HG02943 (cell line): Measurements from ENCODE around the gene AATK.

Experiments used
- ATAC-seq: cut with Tn5 transposase; IDR thresholded peaks from one replicate; pipeline ENCODE4 v1.9.1; 2021; ENCODE audit warnings: mild to moderate bottlenecking, low read depth, moderate library complexity; ENCODE audit not compliant: unreplicated experiment

AATK gene

DNA sequence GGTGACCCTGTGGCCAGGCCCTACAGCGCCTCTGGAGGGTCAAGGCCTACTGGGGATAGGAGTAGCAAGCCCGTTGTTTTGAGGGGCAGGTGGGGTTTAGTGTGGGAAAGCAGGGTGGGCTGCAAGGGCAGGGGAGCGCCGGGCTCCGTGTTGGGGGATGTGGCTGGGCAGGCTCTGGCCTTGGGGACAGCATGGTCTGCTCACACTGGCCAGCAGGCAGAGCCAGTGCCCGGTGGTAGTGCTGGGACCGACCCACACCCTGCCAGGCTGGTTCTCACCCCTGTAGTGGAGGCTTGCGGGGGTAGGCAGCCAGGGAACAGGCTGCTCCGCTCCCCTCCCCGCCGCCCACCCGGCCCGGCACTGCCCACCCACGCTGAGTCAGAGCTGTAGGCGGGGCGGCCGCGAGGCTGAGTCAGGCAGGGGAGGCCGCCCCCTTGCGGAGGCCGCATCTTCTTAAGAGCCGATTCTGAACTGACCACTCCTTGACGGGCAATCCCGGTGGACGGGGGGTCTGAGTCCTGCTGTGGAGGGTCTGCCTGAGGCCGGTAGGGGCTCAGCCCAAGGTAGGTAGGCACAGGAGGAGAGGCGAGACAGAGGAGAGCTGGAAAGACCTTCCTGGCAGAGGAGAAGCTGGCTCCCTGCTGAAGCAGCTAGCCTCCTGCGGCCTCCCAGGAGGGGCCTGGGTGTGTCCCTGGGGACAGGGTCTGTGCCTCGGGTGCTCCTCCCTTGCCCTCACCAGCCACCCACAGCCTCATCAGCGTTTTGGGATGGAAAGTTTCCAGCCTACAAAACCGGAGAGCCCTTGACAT is 68.7 kb downstream of the AATK start:
- ATAC-seq: no peak

DNA sequence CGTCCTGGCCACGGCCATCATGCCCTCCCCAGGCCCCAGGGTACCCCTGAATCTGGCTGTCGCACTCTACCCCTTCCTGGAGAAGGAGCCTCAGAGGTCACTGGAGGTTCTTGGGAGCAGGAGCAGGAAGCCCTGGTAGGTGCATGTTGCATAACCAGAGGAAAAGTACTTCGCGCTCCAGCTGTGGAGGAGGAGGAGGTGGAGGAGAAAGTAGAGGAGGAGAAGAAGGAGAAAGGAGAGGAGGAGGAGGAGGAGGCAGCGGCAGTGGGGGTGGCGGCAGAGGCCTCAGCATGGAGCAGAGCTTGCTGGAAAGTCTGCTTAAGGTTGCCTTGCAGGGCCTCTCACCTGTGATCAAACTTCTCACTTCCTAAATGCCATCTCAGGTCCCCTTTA is 69.3 kb downstream of the AATK start:
- ATAC-seq: no peak

DNA sequence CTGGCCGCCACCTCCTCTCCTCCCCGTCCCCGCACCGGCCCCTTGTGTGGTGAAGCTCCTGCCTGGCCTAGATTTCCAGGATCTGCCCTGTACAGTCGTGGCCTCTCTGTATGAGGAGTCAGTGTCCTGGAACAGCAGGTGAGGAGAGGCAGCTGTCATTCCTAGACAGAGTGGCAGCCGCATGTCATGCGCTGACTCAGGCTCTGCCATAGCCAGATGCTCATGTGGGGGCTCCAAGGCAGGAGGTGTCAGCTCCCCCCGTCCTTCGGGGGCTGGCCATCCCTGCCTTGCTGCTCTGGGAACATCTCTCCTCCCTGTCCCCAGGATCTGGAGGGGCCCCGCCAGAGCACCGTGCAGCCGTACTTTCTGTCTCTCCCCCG is 70.6 kb downstream of the AATK start:
- ATAC-seq: no peak

- no peak for ATAC-seq
Observed at GRCh38 chr17:81094509-81095382, 71.3 kb downstream of the AATK start.

GRCh38 chr17:81093619-81094508 is 72.2 kb downstream of the AATK start:
- ATAC-seq: no peak

DNA sequence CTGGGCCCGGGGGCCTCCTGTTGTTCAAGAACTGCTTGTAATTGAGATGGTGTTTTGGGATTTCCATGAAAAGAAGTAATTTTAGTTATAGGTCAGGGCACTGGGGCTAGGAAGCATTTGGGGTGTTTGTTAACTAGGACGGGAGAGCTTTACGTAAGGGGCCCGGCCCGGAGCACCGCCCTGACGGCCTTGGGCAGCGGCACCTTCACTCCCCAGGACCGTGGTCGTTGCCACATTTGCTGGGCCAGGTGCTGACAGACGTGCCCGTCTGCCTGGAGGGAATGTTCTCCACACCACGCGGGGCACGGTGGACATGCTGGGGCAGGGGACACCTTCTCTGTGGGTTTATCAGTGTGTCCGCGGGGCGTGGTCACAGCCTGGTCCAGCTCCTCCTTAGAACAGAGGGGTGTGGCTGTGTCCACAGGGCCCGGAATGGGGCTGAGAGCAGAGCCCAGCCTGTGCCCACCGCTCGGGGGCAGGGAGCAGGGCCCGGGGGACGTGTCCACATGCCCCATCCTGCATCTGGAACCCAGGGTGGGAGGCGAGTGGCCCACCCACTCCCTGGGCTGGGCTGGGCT is 73.4 kb downstream of the AATK start:
- ATAC-seq: no peak

GRCh38 chr17:81091774-81092517 is 74.1 kb downstream of the AATK start:
- no peak for ATAC-seq

DNA sequence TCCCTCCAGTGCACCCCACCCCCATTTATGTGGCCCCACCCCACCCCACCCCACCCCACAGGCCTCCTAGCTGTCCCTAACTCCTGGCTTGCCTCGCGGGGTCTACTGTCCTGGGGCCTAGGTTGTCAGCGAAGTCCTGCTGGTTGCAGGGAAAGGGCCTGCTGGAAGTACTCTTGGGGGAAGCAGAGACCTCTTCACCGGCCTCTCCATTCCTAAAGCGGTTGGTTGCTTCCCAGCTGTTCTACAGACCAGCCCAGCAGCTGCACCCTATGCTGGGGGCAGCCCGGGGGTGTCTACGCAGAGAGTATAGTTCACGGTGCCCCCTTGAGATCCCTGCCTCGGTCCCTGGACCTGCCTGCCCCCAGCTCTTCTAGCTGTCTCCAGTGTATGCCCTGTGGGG is 74.9 kb downstream of the AATK start:
- no peak for ATAC-seq

- no peak for ATAC-seq
Observed at GRCh38 chr17:81090361-81091136, 75.5 kb downstream of the AATK start.

GRCh38 chr17:81086789-81087551 is 79.1 kb downstream of the AATK start:
- no peak for ATAC-seq

DNA sequence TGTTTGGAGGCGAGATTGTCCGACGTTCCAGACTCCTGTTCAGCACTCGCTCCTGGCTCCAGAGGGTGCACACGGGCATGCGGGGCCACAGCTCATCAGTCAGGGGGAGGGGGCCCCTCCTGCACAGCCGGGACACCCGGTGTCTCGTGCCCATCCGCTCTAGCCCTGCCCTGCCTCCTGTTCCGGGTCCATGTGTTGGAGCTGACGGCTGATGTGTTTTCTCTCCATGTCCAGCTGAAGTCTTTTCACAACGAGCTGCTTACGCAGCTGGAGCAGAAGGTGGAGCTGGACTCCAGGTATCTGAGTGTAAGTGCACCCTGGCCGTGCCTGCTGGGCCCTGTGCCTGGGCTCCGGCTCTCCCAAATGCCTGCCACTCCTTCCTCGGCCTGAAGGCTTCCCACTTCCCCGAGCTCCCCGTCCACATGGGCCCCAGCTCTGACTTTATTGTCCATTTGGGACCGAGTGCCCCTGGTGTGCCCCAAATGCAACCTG is 80.6 kb downstream of the AATK start:
- ATAC-seq: no peak

DNA sequence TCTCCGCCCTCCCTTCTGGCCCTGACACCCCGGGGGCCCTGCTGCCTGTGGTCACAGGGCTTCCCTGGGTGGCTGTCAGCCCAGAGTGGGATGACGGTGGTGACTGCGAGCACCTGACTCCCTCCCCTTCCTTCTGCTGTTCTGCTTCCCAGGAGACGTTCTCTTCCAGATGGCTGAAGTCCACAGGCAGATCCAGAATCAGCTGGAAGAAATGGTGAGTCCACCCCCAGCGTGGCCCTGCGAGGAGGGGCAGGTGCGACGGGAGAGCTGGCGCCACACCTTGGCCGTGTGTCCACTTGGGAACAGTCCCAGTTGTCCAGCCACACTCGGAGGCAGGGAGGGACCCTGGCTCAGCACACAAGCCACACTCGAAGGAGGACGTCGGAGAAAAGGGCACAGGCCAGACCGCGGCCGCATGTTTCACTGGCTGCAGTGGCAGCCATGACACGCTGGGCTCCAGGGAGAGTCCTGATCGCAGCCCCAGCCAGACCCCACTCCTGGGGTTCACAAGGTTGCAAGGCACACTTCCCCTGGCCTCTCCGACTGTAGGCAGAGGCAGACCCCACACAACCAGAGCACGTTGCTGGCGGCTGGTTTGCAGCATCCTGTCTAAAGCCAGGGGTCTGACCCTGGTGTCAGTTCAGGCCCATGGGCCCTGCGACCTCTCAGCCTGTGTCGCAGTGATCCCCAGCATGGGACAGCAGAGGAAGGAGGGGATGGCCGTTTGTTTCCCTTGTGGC is 81.2 kb downstream of the AATK start:
- no peak for ATAC-seq

DNA sequence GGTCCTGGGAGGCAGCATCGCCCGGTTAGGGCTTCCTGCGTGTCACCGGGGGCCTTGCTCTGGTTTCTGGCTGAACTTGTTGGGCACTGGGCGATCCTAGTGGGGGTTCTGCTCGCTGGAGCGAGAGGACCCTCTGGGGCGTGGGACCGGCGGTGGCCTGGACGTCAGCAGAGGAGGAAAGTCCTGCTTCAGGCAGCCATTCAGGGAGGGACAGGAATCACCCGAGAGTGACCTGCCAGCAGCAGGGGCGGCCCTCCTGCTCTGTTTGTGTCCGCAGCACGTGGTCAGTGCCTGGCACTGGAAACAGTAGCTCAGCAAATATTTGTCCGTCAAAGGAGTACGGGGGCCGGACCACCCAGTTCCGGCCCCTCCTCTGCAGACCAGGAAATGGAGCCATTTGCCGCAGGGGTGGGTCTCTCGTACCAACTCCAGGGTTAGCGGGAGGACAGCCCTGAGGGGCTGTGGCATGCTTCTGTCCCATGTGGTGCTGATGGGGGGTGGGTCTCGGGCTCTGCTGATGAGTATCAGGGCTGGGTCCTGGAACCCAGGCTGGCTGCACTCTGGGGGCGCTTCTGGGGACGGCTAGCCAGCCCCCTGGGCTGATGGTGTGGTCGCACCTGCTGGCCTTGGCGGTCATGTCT is 82.8 kb downstream of the AATK start:
- ATAC-seq: no peak

DNA sequence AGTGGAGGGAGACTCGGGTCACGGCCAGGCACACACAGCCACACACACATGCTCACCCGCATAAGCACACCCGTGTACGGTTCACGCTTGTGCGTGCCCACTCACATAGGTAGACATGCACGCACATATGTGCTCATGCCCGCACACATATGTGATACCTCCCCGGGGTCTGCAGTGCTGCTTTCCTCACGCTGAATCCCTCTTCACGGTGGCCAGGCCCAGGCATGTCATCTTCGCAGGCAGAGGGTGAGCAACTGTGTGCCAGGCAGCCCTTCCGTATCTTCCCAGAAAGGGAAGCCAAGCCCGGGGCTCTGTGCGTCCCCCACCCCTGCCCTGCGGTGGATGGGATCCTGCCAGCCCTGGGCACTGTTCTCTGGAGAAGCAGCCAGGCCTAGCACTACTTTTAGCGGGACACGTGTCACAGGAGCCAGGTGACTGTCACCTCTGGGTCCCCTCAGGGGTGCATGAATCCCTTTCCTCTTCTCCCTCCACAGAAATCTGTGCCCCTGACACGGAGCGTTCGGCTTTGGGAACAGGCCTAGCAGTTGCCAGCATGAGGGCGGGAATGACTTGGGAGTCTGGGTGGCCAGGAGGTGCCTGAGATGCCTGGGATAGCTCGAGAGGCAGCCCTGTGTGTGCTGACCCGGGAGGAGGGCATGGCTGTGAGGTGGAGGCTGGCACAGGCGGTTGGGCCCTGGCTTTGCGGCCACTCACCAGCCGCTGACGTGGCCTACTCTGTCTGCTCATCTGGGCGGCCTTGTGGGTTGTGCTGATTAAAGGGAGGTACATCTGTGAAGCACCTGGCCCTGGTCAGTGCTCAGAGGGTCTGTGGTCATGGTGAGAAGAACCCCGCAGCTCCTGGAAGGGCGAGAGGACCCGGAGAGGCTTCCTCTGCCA is 83.6 kb downstream of the AATK start:
- ATAC-seq: no peak

DNA sequence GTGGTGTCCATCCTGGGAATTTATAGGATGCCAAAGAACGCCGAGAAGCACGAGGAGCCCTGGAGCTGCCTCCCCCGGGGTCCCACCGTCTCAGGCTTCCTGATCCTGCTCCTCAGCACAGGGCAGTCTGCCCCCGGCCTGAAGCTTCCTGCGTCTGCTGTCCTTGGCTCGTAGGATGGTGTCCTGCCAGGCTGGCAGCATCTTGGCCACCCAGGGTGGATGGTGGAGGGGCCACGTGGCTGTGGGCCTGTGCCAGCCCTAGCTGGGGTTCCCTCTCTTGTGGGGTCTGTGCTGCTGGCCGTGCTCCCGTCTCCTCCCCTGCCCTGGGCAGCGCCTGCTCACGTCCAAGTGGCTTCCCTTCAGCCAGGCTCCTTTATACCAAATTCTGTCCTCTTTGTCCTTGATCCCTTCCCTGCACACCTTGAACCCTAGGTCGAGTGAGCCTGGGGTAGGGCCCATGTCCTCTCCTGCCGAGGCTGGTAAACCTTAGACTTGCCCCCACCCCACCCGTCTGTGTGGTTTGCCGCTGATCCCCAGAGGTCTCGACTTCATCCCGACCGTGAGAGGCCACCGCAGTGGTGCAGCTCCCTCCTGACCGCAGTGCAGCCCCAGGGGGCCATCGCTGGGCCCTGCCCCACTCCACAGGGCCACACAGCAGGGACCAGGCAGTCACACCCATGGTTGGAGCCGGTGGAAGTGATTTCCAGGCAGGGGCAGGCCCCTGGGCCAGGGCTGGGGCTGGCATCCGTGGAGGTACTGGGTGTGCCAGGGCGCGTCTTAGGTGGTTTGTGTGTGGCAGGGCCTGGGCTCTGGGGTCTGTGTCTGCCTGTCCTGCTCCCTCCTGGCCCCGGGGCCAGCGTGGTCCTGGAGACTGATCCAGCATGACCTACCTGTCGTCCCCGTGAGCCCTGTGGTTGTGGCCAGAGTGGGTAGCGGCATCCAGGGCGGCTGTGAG is 84.5 kb downstream of the AATK start:
- no peak for ATAC-seq
